BLaER1 (cell line): ENCODE data around the gene BEST1.
A peak's percentile ranks its signal among the peaks of the same experiment; 100 is the strongest.

Experiments used
- H3K27ac ChIP-seq: shearing (Covaris generic); formaldehyde crosslinking; 2 replicates; pipeline ENCODE4 v1.8.1; 2022
- H3K27me3 ChIP-seq: shearing (Covaris generic); formaldehyde crosslinking; 2 replicates; pipeline ENCODE4 v1.8.1; 2022
- H3K36me3 ChIP-seq: shearing (Covaris generic); formaldehyde crosslinking; 2 replicates; pipeline ENCODE4 v1.8.1; 2022
- H3K4me1 ChIP-seq: shearing (Covaris generic); formaldehyde crosslinking; 2 replicates; pipeline ENCODE4 v1.8.1; 2022
- H3K4me2 ChIP-seq: shearing (Covaris generic); formaldehyde crosslinking; 2 replicates; pipeline ENCODE4 v1.8.1; 2022
- H3K4me3 ChIP-seq: shearing (Covaris generic); formaldehyde crosslinking; 2 replicates; pipeline ENCODE4 v1.8.1; 2022
- H3K9ac ChIP-seq: shearing (Covaris generic); formaldehyde crosslinking; 2 replicates; pipeline ENCODE4 v1.8.1; 2022
- H3K9me3 ChIP-seq: shearing (Covaris generic); formaldehyde crosslinking; 2 replicates; pipeline ENCODE4 v1.8.1; 2022
- H4K20me1 ChIP-seq: shearing (Covaris generic); formaldehyde crosslinking; 2 replicates; pipeline ENCODE4 v1.8.1; 2022
- Cebpa-rat ChIP-seq: shearing (Covaris generic); IDR thresholded peaks from 2 replicates; pipeline ENCODE4 v1.8.1; 2022

The BEST1 gene

DNA sequence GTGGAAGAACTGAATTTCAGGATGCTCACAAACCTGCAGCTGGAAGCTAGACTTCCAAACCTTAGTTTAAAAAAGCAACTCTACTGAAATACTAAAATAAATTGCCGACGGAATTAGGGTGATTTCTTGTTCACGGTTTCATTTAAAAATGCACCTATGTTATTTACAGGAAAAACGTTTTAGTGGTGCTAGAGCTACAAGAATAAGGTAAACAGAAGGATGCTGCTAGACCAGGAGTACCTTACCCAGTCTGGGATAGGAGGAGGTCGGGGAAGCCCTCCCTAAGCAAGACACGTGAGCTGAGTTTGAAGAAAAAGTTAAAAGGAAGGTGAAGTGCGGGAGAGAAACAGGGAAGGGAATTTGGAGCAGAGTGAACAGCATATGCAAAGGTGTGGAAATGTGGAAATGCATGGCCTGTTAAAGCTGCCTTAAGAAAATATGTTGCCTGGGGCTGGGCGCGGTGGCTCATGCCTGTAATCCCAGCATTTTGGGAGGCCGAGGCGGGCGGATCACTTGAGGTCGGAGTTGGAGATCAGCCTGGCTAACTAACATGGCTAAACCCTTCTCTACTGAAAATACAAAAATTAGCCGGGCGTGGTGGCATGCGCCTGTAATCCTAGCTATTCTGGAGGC is 18.7 kb downstream of the BEST1 start:
- no peak for TF ChIP-seq Cebpa-rat
- H3K4me3 ChIP-seq, result peak overlapping the region; percentile 82; the same call in 1 of the 2 replicates
- no peaks in the 10 kb centered on the region for H3K9me3 ChIP-seq
- H3K4me2 ChIP-seq, result peak overlapping the region; percentile 96
- H3K4me1 ChIP-seq, result peaks cover 82% of the 10 kb centered on the region
- peaks cover 16% of the 10 kb centered on the region for H3K36me3 ChIP-seq
- H4K20me1 ChIP-seq, result peaks cover 34% of the 10 kb centered on the region
- no peaks in the 10 kb centered on the region; the same call in 1 of the 2 replicates for H3K27me3 ChIP-seq
- H3K9ac ChIP-seq, result peak overlapping the region; percentile 92; the same call in 1 of the 2 replicates
- H3K27ac ChIP-seq, result peak overlapping the region; percentile 94

GRCh38 chr11:61969391-61969758 is 19.2 kb downstream of the BEST1 start:
- peaks cover 81% of the 10 kb centered on the region for H3K4me1 ChIP-seq

DNA sequence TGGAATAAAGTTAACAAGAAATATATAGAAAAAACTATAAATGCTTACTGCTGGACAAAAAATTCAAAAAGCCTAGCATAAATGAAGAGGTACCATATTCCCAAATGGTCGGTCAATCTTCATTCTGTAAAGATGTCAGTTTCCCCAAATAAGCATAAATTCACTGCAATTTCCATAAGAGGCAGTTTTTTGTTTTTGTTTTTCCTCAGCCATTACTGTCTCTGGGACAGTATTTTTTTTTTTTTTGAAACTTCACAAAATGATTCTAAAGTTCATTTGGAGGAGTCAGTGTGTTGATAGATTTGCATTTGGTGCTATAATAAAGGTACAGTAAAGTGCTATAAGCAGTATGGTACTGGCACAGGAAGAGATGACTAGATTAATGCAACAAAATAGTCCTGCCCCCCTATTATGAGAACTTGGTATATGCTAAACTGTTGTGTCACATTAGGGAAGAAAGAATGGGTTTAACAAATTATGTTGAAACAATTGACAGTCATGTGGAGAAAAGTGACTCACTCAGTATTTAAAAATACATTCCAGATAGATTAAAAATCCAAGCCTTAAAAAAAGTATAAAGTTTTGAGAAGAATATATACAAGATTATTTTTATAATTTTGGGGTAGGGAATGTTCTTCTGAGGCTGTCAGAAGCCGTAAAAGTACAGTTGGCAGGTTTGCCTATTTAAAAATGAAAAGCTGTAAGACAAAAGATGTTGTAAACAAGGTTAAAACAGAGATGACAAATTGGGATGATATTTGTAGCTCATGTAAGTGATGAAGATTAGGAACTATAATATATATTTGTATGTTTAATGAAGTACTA is 19.9 kb downstream of the BEST1 start:
- Histone ChIP-seq H3K36me3 (peaks cover 5% of the 10 kb centered on the region), H3K27ac (no peak overlapping the region)
- TF ChIP-seq Cebpa-rat, result no peak

More at GRCh38 chr11:61969391-61969758, 19.2 kb downstream of the BEST1 start:
- Histone ChIP-seq H3K4me3 (no peak overlapping the region), H3K27me3 (no peaks in the 10 kb centered on the region; the same call in 1 of the 2 replicates), H3K4me2 (peak overlapping the region; percentile 96; the same call in 1 of the 2 replicates), H3K27ac (no peak overlapping the region), H3K36me3 (peaks cover 11% of the 10 kb centered on the region), H3K9me3 (no peaks in the 10 kb centered on the region), H3K9ac (no peak overlapping the region), H4K20me1 (peaks cover 29% of the 10 kb centered on the region)
- no peak for TF ChIP-seq Cebpa-rat

DNA sequence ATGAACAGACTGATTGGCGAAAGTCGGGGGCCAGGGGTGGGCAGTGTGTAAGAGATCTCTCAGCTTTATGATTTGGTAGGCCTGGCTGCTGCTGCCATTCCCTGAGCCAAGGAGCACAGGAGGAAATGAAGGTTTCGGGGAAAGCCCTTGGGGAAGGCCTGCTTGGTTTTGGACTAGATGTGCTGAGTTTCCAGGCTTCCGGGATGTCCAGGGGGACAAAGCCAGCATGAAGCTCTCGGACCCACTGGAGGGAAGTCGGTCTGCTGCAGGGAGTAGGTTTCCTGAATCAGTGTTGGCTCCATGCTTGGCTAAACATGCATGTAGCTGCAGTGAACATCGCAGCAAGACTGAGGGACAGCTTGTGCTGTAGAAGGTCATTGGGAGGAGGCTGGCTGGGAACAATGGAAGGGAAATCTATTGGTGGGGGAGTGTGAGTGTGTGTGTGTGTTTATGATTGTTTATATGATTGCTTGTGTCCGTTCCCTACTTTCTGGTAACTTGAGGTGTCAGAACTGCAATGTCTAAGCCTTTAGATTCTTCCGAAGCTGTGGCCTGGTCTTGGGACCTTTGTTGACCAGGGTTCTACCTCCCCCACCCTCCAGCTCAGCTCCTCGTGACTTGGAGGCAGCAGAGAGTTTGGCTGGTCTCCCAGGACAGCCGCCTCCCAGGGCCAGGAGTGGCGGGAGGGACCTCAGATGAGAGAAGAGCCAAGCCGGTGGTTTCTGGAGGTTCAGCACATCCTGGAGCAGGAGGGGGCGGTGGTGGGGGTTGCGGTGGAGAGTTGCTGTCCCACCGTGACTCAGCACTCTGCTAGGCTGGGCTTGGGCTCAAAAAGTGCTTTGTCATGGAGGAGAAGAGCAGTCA is 21.3 kb downstream of the BEST1 start:
- H4K20me1 ChIP-seq, result peaks cover 8% of the 10 kb centered on the region
- no peaks in the 10 kb centered on the region for H3K36me3 ChIP-seq
- peak overlapping the region; percentile 45 for H3K4me3 ChIP-seq
- H3K27me3 ChIP-seq, result no peaks in the 10 kb centered on the region; the same call in none of the 2 replicates
- peaks cover 73% of the 10 kb centered on the region for H3K4me1 ChIP-seq
- TF ChIP-seq Cebpa-rat, result no peak
- H3K27ac ChIP-seq, result peak overlapping the region; percentile 67
- H3K9me3 ChIP-seq, result no peaks in the 10 kb centered on the region
- peak overlapping the region; percentile 85 for H3K4me2 ChIP-seq
- peak overlapping the region; percentile 26; the same call in 1 of the 2 replicates for H3K9ac ChIP-seq

More for the DNA sequence above, 19.9 kb downstream of the BEST1 start:
- Histone ChIP-seq H3K9ac (no peak overlapping the region), H4K20me1 (peaks cover 22% of the 10 kb centered on the region), H3K4me1 (peaks cover 74% of the 10 kb centered on the region), H3K9me3 (no peaks in the 10 kb centered on the region), H3K4me2 (peak overlapping the region; percentile 85), H3K4me3 (no peak overlapping the region), H3K27me3 (no peaks in the 10 kb centered on the region; the same call in none of the 2 replicates)

DNA sequence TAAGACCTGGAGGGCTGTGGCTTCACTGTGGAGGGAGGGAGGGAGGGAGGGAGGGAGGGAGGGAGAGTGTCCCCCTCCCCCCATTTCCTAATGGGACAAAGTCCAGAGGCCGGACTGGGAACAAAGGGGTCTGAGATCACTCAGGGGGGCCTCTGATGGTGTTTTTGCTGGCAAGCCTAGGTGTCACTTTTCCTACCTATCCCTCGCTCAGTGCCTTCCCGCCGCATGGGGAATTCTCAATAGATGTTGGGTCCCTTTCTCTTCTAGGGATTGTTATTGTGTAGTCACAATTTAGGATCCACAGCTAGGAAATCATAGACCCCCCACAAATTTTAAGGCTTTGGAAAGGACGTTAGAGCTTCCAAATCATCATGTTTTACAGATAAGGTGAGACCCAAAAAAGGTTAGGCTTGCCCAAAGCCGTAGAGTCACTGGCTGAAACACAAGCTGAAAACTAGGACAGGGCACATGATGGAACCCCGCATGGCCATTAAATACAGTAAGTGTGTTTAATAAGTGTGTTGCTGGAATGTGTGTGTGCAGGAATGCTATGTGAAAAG is 22.0 kb downstream of the BEST1 start:
- Histone ChIP-seq H3K27me3 (no peaks in the 10 kb centered on the region; the same call in none of the 2 replicates), H3K36me3 (no peaks in the 10 kb centered on the region), H3K9me3 (no peaks in the 10 kb centered on the region), H3K4me3 (no peak overlapping the region), H4K20me1 (peaks cover under 1% of the 10 kb centered on the region; the same call in 1 of the 2 replicates), H3K9ac (peak overlapping the region; percentile 27; the same call in 1 of the 2 replicates), H3K4me2 (peak overlapping the region; percentile 85), H3K27ac (peak overlapping the region; percentile 21; the same call in 1 of the 2 replicates), H3K4me1 (peaks cover 77% of the 10 kb centered on the region)
- no peak for TF ChIP-seq Cebpa-rat

DNA sequence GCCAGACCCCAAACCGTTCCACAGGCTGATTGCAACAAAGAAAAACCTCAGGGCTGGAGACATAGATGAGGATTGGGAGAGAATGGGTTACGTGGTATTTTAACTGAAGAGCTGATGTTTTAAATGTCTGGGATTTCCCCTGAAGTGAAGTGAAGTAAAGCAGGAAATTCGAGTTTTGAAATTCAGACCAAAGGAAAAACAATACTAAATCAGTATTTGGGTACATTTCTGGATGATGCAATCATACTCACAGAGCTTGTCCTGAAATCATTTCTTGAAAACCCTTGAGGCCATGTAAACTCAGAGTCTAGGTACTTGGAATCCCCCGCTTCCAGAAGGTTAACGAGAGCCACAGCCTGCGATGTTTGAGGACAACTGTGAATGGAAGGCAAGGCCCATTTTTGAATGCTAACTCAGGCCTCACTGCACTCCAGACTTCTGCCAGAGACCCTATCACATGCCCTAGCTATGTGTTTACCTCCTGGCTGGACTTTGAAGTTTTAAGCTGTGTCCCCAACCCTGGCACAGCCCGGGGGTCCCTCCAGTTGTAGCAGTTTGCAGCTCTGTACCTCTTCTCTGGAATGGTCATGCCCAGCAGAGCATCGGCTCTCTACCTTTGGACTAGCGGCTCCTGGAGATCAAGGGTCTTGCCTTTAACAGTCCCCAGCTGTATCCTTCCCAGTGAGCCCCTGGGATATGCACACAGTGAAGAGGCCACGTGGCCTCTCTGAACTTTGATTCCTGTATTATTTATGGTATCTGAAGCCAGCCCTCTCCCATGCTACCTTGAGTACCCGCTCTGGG is 22.7 kb downstream of the BEST1 start:
- Histone ChIP-seq H3K9me3 (no peaks in the 10 kb centered on the region), H3K36me3 (no peaks in the 10 kb centered on the region), H4K20me1 (no peaks in the 10 kb centered on the region; the same call in 1 of the 2 replicates), H3K9ac (peak overlapping the region; percentile 27; the same call in 1 of the 2 replicates), H3K27ac (peak overlapping the region; percentile 21; the same call in 1 of the 2 replicates), H3K4me1 (peaks cover 76% of the 10 kb centered on the region), H3K4me2 (peak overlapping the region; percentile 85), H3K27me3 (no peaks in the 10 kb centered on the region; the same call in none of the 2 replicates), H3K4me3 (no peak overlapping the region)
- TF ChIP-seq Cebpa-rat, result peak; percentile 82

GRCh38 chr11:61973476-61974162 is 23.5 kb downstream of the BEST1 start:
- no peaks in the 10 kb centered on the region; the same call in none of the 2 replicates for H3K27me3 ChIP-seq
- H3K4me1 ChIP-seq, result peaks cover 69% of the 10 kb centered on the region
- H3K27ac ChIP-seq, result peak overlapping the region; percentile 21; the same call in 1 of the 2 replicates
- H3K9me3 ChIP-seq, result no peaks in the 10 kb centered on the region
- no peaks in the 10 kb centered on the region for H3K36me3 ChIP-seq
- no peak for TF ChIP-seq Cebpa-rat
- H3K4me2 ChIP-seq, result peak overlapping the region; percentile 85
- H4K20me1 ChIP-seq, result no peaks in the 10 kb centered on the region; the same call in 1 of the 2 replicates
- peak overlapping the region; percentile 11; the same call in 1 of the 2 replicates for H3K9ac ChIP-seq
- H3K4me3 ChIP-seq, result no peak overlapping the region
